ENCODE data around the gene KANSL1L. TPM values are rescaled to one million over a fixed set of nuclear protein-coding genes. Genes with fewer than 3 reads are reported as not detected.

KANSL1L gene
- total and polyA plus RNA-seq, 2 donors (not counting 1 experiment from before 2014, with no cell fraction given) = 7.3 to 26.1 TPM

GRCh38 chr2:210000464-210001324 is 170.5 kb downstream of the KANSL1L start:
- Histone ChIP-seq H3K9ac (ENCODE audit: insufficient read depth, low read length) (no peak overlapping the region), H3K79me2 (ENCODE audit: control insufficient read depth, insufficient read depth, low read length) (peaks cover 32% of the 10 kb centered on the region), H2AFZ (ENCODE audit: low read length) (no peak overlapping the region), H3K27ac (ENCODE audit: insufficient read depth, low read length) (no peak overlapping the region), H3K9me3 (ENCODE audit: control insufficient read depth, insufficient read depth, low read depth, low read length) (no peaks in the 10 kb centered on the region), H3K36me3 (ENCODE audit: control insufficient read depth, insufficient read depth, low read length) (no peaks in the 10 kb centered on the region), H3K4me2 (ENCODE audit: extremely low read depth, insufficient read depth, low read length) (no peak overlapping the region), H3K27me3 (ENCODE audit: control insufficient read depth, insufficient read depth, low read length) (no peaks in the 10 kb centered on the region), H3K4me1 (ENCODE audit: control insufficient read depth, extremely low read depth, insufficient read depth, low read length) (peaks cover 2% of the 10 kb centered on the region), H4K20me1 (ENCODE audit: control insufficient read depth, extremely low read depth, insufficient read depth, low read length) (no peaks in the 10 kb centered on the region), H3K4me3 (replicated peaks in 1 of 4; ENCODE audit: control extremely low read depth in 1 of 4, insufficient read depth in 1 of 4, low read depth in 3 of 4, low read length in 4 of 4) (no peak overlapping the region)
- no peak for DNase-seq (ENCODE audit: low read depth in 2 of 2)
- TF ChIP-seq CTCF (conservative IDR thresholded peaks at IDR 0.05 in 1 of 2, IDR thresholded peaks at IDR 0.05 in 1 of 2; ENCODE audit: low read depth in 1 of 2, low read length in 2 of 2) = no peak
- no peak for TF ChIP-seq EZH2 (IDR thresholded peaks at IDR 0.05; ENCODE audit: low read length, missing control alignments)

- Histone ChIP-seq H3K4me2 (ENCODE audit: extremely low read depth, insufficient read depth, low read length) (no peak overlapping the region), H3K79me2 (ENCODE audit: control insufficient read depth, insufficient read depth, low read length) (peaks cover 12% of the 10 kb centered on the region), H3K36me3 (ENCODE audit: control insufficient read depth, insufficient read depth, low read length) (no peaks in the 10 kb centered on the region), H3K9me3 (ENCODE audit: control insufficient read depth, insufficient read depth, low read depth, low read length) (no peaks in the 10 kb centered on the region), H3K27me3 (ENCODE audit: control insufficient read depth, insufficient read depth, low read length) (no peaks in the 10 kb centered on the region), H3K4me1 (ENCODE audit: control insufficient read depth, extremely low read depth, insufficient read depth, low read length) (no peaks in the 10 kb centered on the region), H3K9ac (ENCODE audit: insufficient read depth, low read length) (no peak overlapping the region), H3K4me3 (replicated peaks in 1 of 4; ENCODE audit: control extremely low read depth in 1 of 4, insufficient read depth in 1 of 4, low read depth in 3 of 4, low read length in 4 of 4) (no peak overlapping the region), H3K27ac (ENCODE audit: insufficient read depth, low read length) (no peak overlapping the region), H4K20me1 (ENCODE audit: control insufficient read depth, extremely low read depth, insufficient read depth, low read length) (no peaks in the 10 kb centered on the region), H2AFZ (ENCODE audit: low read length) (no peak overlapping the region)
- TF ChIP-seq EZH2 (IDR thresholded peaks at IDR 0.05; ENCODE audit: low read length, missing control alignments) = no peak
- TF ChIP-seq CTCF (conservative IDR thresholded peaks at IDR 0.05 in 1 of 2, IDR thresholded peaks at IDR 0.05 in 1 of 2; ENCODE audit: low read depth in 1 of 2, low read length in 2 of 2) = no peak
- no peak for DNase-seq (ENCODE audit: low read depth in 2 of 2)
Measured at GRCh38 chr2:209998596-209998995, 172.6 kb downstream of the KANSL1L start.

GRCh38 chr2:209993968-209994367 is 177.2 kb downstream of the KANSL1L start:
- TF ChIP-seq EZH2 (IDR thresholded peaks at IDR 0.05; ENCODE audit: low read length, missing control alignments) (no peak), CTCF (conservative IDR thresholded peaks at IDR 0.05 in 1 of 2, IDR thresholded peaks at IDR 0.05 in 1 of 2; ENCODE audit: low read depth in 1 of 2, low read length in 2 of 2) (no peak)
- no peaks in the 10 kb centered on the region for H3K9me3 ChIP-seq (ENCODE audit: control insufficient read depth, insufficient read depth, low read depth, low read length)
- no peak overlapping the region for H3K27ac ChIP-seq (ENCODE audit: insufficient read depth, low read length)
- no peak overlapping the region for H3K4me2 ChIP-seq (ENCODE audit: extremely low read depth, insufficient read depth, low read length)
- DNase-seq (ENCODE audit: low read depth in 2 of 2) = no peak
- no peaks in the 10 kb centered on the region for H4K20me1 ChIP-seq (ENCODE audit: control insufficient read depth, extremely low read depth, insufficient read depth, low read length)
- no peak overlapping the region for H3K4me3 ChIP-seq (replicated peaks in 1 of 4; ENCODE audit: control extremely low read depth in 1 of 4, insufficient read depth in 1 of 4, low read depth in 3 of 4, low read length in 4 of 4)
- no peak overlapping the region for H3K9ac ChIP-seq (ENCODE audit: insufficient read depth, low read length)
- no peaks in the 10 kb centered on the region for H3K36me3 ChIP-seq (ENCODE audit: control insufficient read depth, insufficient read depth, low read length)
- H3K4me1 ChIP-seq (ENCODE audit: control insufficient read depth, extremely low read depth, insufficient read depth, low read length) = no peaks in the 10 kb centered on the region
- H2AFZ ChIP-seq (ENCODE audit: low read length) = no peak overlapping the region
- no peaks in the 10 kb centered on the region for H3K27me3 ChIP-seq (ENCODE audit: control insufficient read depth, insufficient read depth, low read length)
- H3K79me2 ChIP-seq (ENCODE audit: control insufficient read depth, insufficient read depth, low read length) = no peaks in the 10 kb centered on the region

Measured in fibroblast of lung (primary cell).